CD8-positive, alpha-beta memory T cell (primary cell): Measurements from ENCODE around the gene ANO2. TPM values are rescaled to one million over a fixed set of nuclear protein-coding genes. Genes with fewer than 3 reads are reported as not detected.
A peak's percentile ranks its signal among the peaks of the same experiment; 100 is the strongest.

Experiments used
- CTCF ChIA-PET: fragments of 350-600 bp; sonication (Branson Sonifier 250); formaldehyde crosslinking; loops from one replicate; lab custom pipeline; 2021; ENCODE audit warnings: antibody characterized with exemption; lab: Charles Lee
- POLR2A ChIA-PET: fragments of 350-600 bp; sonication (Branson Sonifier 250); formaldehyde crosslinking; loops from one replicate; lab custom pipeline; 2021; ENCODE audit warnings: antibody characterized with exemption; lab: Charles Lee
- DNase-seq, 5 donors: peaks; one replicate each; pipeline versions ENCODE4 v3.0.0 to v3.0.0-alpha.2; 2020 to 2022; ENCODE audit warnings: mixed read lengths in 1 of 5
- H3K27ac ChIP-seq: one replicate; pipeline ENCODE4 v1.7.0; 2013; ENCODE audit warnings: low read depth, mild to moderate bottlenecking, low read length, moderate library complexity
- H3K27me3 ChIP-seq: 2 replicates; pipeline ENCODE4 v1.7.0; 2013; ENCODE audit warnings: low read length, mild to moderate bottlenecking; ENCODE audit not compliant: insufficient read depth, poor library complexity, severe bottlenecking
- H3K36me3 ChIP-seq: 2 replicates; pipeline ENCODE4 v1.7.0; 2013; ENCODE audit warnings: mild to moderate bottlenecking, low read length, moderate library complexity; ENCODE audit not compliant: insufficient read depth
- H3K4me1 ChIP-seq: 2 replicates; pipeline ENCODE4 v1.7.0; 2013; ENCODE audit warnings: mild to moderate bottlenecking, low read length, moderate library complexity; ENCODE audit not compliant: insufficient read depth
- H3K4me3 ChIP-seq: 2 replicates; pipeline ENCODE4 v1.7.0; 2013; ENCODE audit warnings: mild to moderate bottlenecking, low read length
- H3K9me3 ChIP-seq: 2 replicates; pipeline ENCODE4 v1.7.0; 2013; ENCODE audit warnings: mild to moderate bottlenecking, low read length
- H3K27ac Mint-ChIP-seq, 8 donors: one replicate each; pipeline ENCODE4 v1.8.0; 2020 to 2021; ENCODE audit warnings: mixed read lengths in 8 of 8, mild to moderate bottlenecking in 6 of 8, inconsistent platforms in 3 of 8, moderate library complexity in 3 of 8
- H3K27me3 Mint-ChIP-seq, 2 donors: one replicate each; pipeline ENCODE4 v1.8.0; 2020 to 2021; ENCODE audit warnings: mixed read lengths in 2 of 2, mild to moderate bottlenecking in 1 of 2, moderate library complexity in 1 of 2
- H3K36me3 Mint-ChIP-seq, 3 donors: one replicate each; pipeline ENCODE4 v1.8.0; 2020 to 2021; ENCODE audit warnings: mixed read lengths in 3 of 3, inconsistent platforms in 1 of 3, mild to moderate bottlenecking in 1 of 3
- H3K4me1 Mint-ChIP-seq, 3 donors: one replicate each; pipeline ENCODE4 v1.8.0; 2020 to 2021; ENCODE audit warnings: mixed read lengths in 3 of 3, inconsistent platforms in 1 of 3, mild to moderate bottlenecking in 1 of 3
- H3K4me3 Mint-ChIP-seq, 7 donors: one replicate each; pipeline ENCODE4 v1.8.0; 2020 to 2021; ENCODE audit warnings: mixed read lengths in 7 of 7, mild to moderate bottlenecking in 6 of 7, moderate library complexity in 4 of 7, inconsistent platforms in 2 of 7
- H3K9me3 Mint-ChIP-seq, 5 donors: one replicate each; pipeline ENCODE4 v1.8.0; 2020 to 2022; ENCODE audit warnings: mixed read lengths in 5 of 5, mild to moderate bottlenecking in 3 of 5, moderate library complexity in 2 of 5, inconsistent platforms in 1 of 5
- polyA plus RNA-seq: library from polyadenylated mRNA; unstranded; fragments of 300-500 nt; fragmentation: Illumina TruSeq; gene quantifications from one replicate; pipeline ENCODE4 v1.2.3, GENCODE V29; 2021
- total RNA-seq, 2 experiments: library from RNA; stranded (reverse); gene quantifications; one replicate each; pipeline ENCODE4 v1.2.3, GENCODE V29; 2021

The ANO2 gene
- total and polyA plus RNA-seq, 3 experiments from 2014 or later: not detected

- Histone ChIP-seq H3K27ac (no peak overlapping the region), H3K4me1 (no peaks in the 10 kb centered on the region), H3K27me3 (no peaks in the 10 kb centered on the region), H3K36me3 (no peaks in the 10 kb centered on the region), H3K9me3 (no peaks in the 10 kb centered on the region), H3K4me3 (no peak overlapping the region)
- Mint-ChIP-seq H3K27ac (no peak overlapping the region), H3K4me3 (no peak overlapping the region), H3K36me3 (no peaks in the 10 kb centered on the region), H3K27me3 (peaks cover 4 to 6% of the 10 kb centered on the region in 2 donors), H3K4me1 (no peaks in the 10 kb centered on the region), H3K9me3 (peaks cover 0 to 2% (median 0%) of the 10 kb centered on the region in 5 donors)
- ChIA-PET POLR2A (no interaction called here), CTCF (no interaction called here)
- DNase-seq: no peak
Measured at GRCh38 chr12:5715021-5715420, 230.0 kb downstream of the ANO2 start.

- no peak overlapping the region for H3K4me3 Mint-ChIP-seq
- no peak overlapping the region for H3K4me3 ChIP-seq
- no peak overlapping the region for H3K27ac ChIP-seq
- peaks cover 0 to 2% (median 0%) of the 10 kb centered on the region in 5 donors for H3K9me3 Mint-ChIP-seq
- H3K36me3 Mint-ChIP-seq: no peaks in the 10 kb centered on the region
- no peak overlapping the region for H3K27ac Mint-ChIP-seq
- no peaks in the 10 kb centered on the region for H3K36me3 ChIP-seq
- ChIA-PET CTCF (no interaction called here), POLR2A (no interaction called here)
- H3K4me1 ChIP-seq: no peaks in the 10 kb centered on the region
- peaks cover 3 to 4% of the 10 kb centered on the region in 2 donors for H3K27me3 Mint-ChIP-seq
- DNase-seq: no peak
- H3K9me3 ChIP-seq: no peaks in the 10 kb centered on the region
- no peaks in the 10 kb centered on the region for H3K27me3 ChIP-seq
- H3K4me1 Mint-ChIP-seq: no peaks in the 10 kb centered on the region
Measured at GRCh38 chr12:5713599-5714081, 231.4 kb downstream of the ANO2 start.

GRCh38 chr12:5710260-5710878 is 234.7 kb downstream of the ANO2 start:
- POLR2A ChIA-PET: no interaction called here
- H3K4me3 Mint-ChIP-seq: no peak overlapping the region

GRCh38 chr12:5708371-5708770 is 236.7 kb downstream of the ANO2 start:
- Histone ChIP-seq H3K36me3 (no peaks in the 10 kb centered on the region), H3K4me1 (no peaks in the 10 kb centered on the region), H3K27me3 (no peaks in the 10 kb centered on the region), H3K27ac (no peak overlapping the region), H3K4me3 (no peak overlapping the region), H3K9me3 (no peaks in the 10 kb centered on the region)
- POLR2A ChIA-PET: no interaction called here
- Mint-ChIP-seq H3K27ac (no peak overlapping the region), H3K27me3 (peaks cover 0 to 4% of the 10 kb centered on the region in 2 donors), H3K4me3 (no peak overlapping the region), H3K4me1 (no peaks in the 10 kb centered on the region), H3K9me3 (peaks cover 0 to 4% (median 0%) of the 10 kb centered on the region in 5 donors), H3K36me3 (no peaks in the 10 kb centered on the region)
- CTCF ChIA-PET: no interaction called here
- no peak for DNase-seq

More at GRCh38 chr12:5710260-5710878, 234.7 kb downstream of the ANO2 start:
- no peak overlapping the region for H3K27ac Mint-ChIP-seq
- no peaks in the 10 kb centered on the region for H3K36me3 Mint-ChIP-seq
- no peaks in the 10 kb centered on the region for H3K4me1 Mint-ChIP-seq
- peaks cover 0 to 4% of the 10 kb centered on the region in 2 donors for H3K27me3 Mint-ChIP-seq
- Histone ChIP-seq H3K36me3 (no peaks in the 10 kb centered on the region), H3K27me3 (no peaks in the 10 kb centered on the region), H3K27ac (no peak overlapping the region), H3K4me3 (no peak overlapping the region), H3K4me1 (no peaks in the 10 kb centered on the region), H3K9me3 (no peaks in the 10 kb centered on the region)
- DNase-seq: no peak
- peaks cover 0 to 3% (median 0%) of the 10 kb centered on the region in 5 donors for H3K9me3 Mint-ChIP-seq
- CTCF ChIA-PET: no interaction called here

- Histone ChIP-seq H3K27me3 (no peaks in the 10 kb centered on the region), H3K27ac (no peak overlapping the region), H3K9me3 (no peaks in the 10 kb centered on the region), H3K36me3 (no peaks in the 10 kb centered on the region), H3K4me1 (no peaks in the 10 kb centered on the region), H3K4me3 (no peak overlapping the region)
- Mint-ChIP-seq H3K4me1 (no peaks in the 10 kb centered on the region), H3K4me3 (no peak overlapping the region), H3K27ac (no peak overlapping the region), H3K36me3 (no peaks in the 10 kb centered on the region), H3K27me3 (peaks cover 0 to 1% of the 10 kb centered on the region in 2 donors), H3K9me3 (peaks cover 0 to 4% (median 0%) of the 10 kb centered on the region in 5 donors)
- no peak for DNase-seq
- ChIA-PET CTCF (no interaction called here), POLR2A (no interaction called here)
Measured at GRCh38 chr12:5706247-5706646, 238.8 kb downstream of the ANO2 start.

- POLR2A ChIA-PET: no interaction called here
- no peak overlapping the region for H3K4me3 Mint-ChIP-seq
- H3K4me1 Mint-ChIP-seq: no peaks in the 10 kb centered on the region
- peaks cover under 1 to 6% of the 10 kb centered on the region in 2 donors for H3K27me3 Mint-ChIP-seq
- Histone ChIP-seq H3K36me3 (no peaks in the 10 kb centered on the region), H3K4me3 (no peak overlapping the region), H3K27ac (no peak overlapping the region), H3K9me3 (no peaks in the 10 kb centered on the region), H3K27me3 (no peaks in the 10 kb centered on the region), H3K4me1 (no peaks in the 10 kb centered on the region)
- H3K9me3 Mint-ChIP-seq: peaks cover 0 to 5% (median 0%) of the 10 kb centered on the region in 5 donors
- no peak for DNase-seq
- CTCF ChIA-PET: no interaction called here
- H3K36me3 Mint-ChIP-seq: no peaks in the 10 kb centered on the region
- peak overlapping the region in 1 of 8 donors; percentile 74 for H3K27ac Mint-ChIP-seq
Measured at GRCh38 chr12:5705791-5706190, 239.3 kb downstream of the ANO2 start.

GRCh38 chr12:5694759-5695409 is 250.2 kb downstream of the ANO2 start:
- no peaks in the 10 kb centered on the region for H3K4me1 Mint-ChIP-seq
- no peak overlapping the region for H3K4me3 Mint-ChIP-seq
- DNase-seq: no peak
- ChIA-PET CTCF (no interaction called here), POLR2A (no interaction called here)
- H3K9me3 Mint-ChIP-seq: peaks cover 0 to 6% (median 0%) of the 10 kb centered on the region in 5 donors
- Histone ChIP-seq H3K4me3 (no peak overlapping the region), H3K4me1 (no peaks in the 10 kb centered on the region), H3K27ac (no peak overlapping the region), H3K36me3 (no peaks in the 10 kb centered on the region), H3K9me3 (no peaks in the 10 kb centered on the region), H3K27me3 (no peaks in the 10 kb centered on the region)
- no peak overlapping the region for H3K27ac Mint-ChIP-seq
- peaks cover 10% of the 10 kb centered on the region in 2 donors for H3K27me3 Mint-ChIP-seq
- H3K36me3 Mint-ChIP-seq: no peaks in the 10 kb centered on the region

GRCh38 chr12:5692850-5693249 is 252.2 kb downstream of the ANO2 start:
- Histone ChIP-seq H3K9me3 (no peaks in the 10 kb centered on the region), H3K27me3 (no peaks in the 10 kb centered on the region), H3K4me1 (no peaks in the 10 kb centered on the region), H3K27ac (no peak overlapping the region), H3K4me3 (no peak overlapping the region), H3K36me3 (no peaks in the 10 kb centered on the region)
- ChIA-PET CTCF (no interaction called here), POLR2A (no interaction called here)
- Mint-ChIP-seq H3K27ac (no peak overlapping the region), H3K4me3 (no peak overlapping the region), H3K27me3 (peaks cover 6 to 10% of the 10 kb centered on the region in 2 donors), H3K4me1 (no peaks in the 10 kb centered on the region), H3K9me3 (peaks cover 0 to 6% (median 2%) of the 10 kb centered on the region in 5 donors), H3K36me3 (no peaks in the 10 kb centered on the region)
- DNase-seq: no peak
